ACC112 (cell line): Measurements from ENCODE around the gene KCNH6.

Experiments
- H2AFZ ChIP-seq: fragments of 200-600 bp; sonication (generic); one replicate; pipeline ENCODE4 v1.6.0; 2017; ENCODE audit warnings: antibody characterized with exemption, low read length; ENCODE audit not compliant: unreplicated experiment
- H3K27ac ChIP-seq: fragments of 200-600 bp; sonication (generic); 2 replicates; pipeline ENCODE4 v1.5.1; 2014; ENCODE audit warnings: low read depth, mild to moderate bottlenecking, antibody characterized with exemption, low read length, moderate library complexity
- H3K27me3 ChIP-seq: fragments of 200-600 bp; sonication (generic); 2 replicates; pipeline ENCODE4 v1.6.1; 2014; ENCODE audit warnings: mild to moderate bottlenecking, antibody characterized with exemption, low read length, moderate library complexity, mixed read lengths; ENCODE audit not compliant: insufficient read depth
- H3K36me3 ChIP-seq: fragments of 200-600 bp; sonication (generic); 2 replicates; pipeline ENCODE4 v1.6.1; 2016; ENCODE audit warnings: mild to moderate bottlenecking, antibody characterized with exemption, low read length, moderate library complexity, mixed read lengths; ENCODE audit not compliant: insufficient read depth
- H3K4me1 ChIP-seq: fragments of 200-600 bp; sonication (generic); one replicate; pipeline ENCODE4 v1.6.1; 2016; ENCODE audit warnings: low read length, mixed read lengths; ENCODE audit not compliant: insufficient read depth, unreplicated experiment, control insufficient read depth
- H3K4me3 ChIP-seq: fragments of 200-600 bp; sonication (generic); 2 replicates; pipeline ENCODE4 v1.5.1; 2014; ENCODE audit warnings: mild to moderate bottlenecking, low read depth, low read length
- H3K79me2 ChIP-seq: fragments of 200-600 bp; sonication (generic); one replicate; pipeline ENCODE4 v1.6.0; 2016; ENCODE audit warnings: low read length; ENCODE audit not compliant: control insufficient read depth, unreplicated experiment, insufficient read depth

The KCNH6 gene, protein sequence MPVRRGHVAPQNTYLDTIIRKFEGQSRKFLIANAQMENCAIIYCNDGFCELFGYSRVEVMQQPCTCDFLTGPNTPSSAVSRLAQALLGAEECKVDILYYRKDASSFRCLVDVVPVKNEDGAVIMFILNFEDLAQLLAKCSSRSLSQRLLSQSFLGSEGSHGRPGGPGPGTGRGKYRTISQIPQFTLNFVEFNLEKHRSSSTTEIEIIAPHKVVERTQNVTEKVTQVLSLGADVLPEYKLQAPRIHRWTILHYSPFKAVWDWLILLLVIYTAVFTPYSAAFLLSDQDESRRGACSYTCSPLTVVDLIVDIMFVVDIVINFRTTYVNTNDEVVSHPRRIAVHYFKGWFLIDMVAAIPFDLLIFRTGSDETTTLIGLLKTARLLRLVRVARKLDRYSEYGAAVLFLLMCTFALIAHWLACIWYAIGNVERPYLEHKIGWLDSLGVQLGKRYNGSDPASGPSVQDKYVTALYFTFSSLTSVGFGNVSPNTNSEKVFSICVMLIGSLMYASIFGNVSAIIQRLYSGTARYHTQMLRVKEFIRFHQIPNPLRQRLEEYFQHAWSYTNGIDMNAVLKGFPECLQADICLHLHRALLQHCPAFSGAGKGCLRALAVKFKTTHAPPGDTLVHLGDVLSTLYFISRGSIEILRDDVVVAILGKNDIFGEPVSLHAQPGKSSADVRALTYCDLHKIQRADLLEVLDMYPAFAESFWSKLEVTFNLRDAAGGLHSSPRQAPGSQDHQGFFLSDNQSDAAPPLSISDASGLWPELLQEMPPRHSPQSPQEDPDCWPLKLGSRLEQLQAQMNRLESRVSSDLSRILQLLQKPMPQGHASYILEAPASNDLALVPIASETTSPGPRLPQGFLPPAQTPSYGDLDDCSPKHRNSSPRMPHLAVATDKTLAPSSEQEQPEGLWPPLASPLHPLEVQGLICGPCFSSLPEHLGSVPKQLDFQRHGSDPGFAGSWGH

DNA sequence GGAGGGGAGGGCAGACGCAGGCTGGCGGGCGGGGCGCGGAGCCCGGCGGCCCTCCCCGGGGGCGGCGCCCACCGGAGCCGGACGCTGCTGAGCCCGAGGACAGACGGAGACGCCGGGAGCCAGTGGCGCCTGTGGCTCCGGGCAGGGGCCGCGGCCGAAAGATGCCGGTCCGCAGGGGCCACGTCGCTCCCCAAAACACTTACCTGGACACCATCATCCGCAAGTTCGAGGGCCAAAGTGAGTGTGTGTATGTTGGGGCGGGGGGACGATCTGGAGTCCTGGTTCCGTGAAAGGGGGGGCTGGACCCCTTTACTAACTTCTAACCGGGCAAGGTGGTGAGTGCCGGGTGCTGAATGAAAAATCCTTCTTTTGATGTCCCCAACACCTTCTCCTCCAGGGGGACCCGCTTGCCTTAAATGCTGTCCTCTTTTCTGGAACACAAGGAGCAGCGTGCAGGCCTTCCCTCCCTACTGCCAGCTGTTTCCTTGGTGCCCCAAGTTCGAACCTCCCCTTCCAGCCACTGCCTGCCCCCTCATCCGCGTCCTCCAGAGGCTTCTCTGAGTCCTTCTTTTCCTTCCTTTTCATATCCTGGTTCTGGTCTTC lies at the start of gene KCNH6:
KCNH6 (plus strand) TSS at position 106 of the 603 bp plus-strand sequence; CDS start at position 162, 56 bp downstream.
- Histone ChIP-seq H2AFZ (no peak within 1 kb of the TSS), H3K36me3 (no peaks in the 10 kb centered on the region), H3K4me3 (no peak within 1 kb of the TSS), H3K27me3 (peaks cover 43% of the 10 kb centered on the region), H3K79me2 (no peaks in the 10 kb centered on the region), H3K27ac (no peak within 1 kb of the TSS), H3K4me1 (no peaks in the 10 kb centered on the region)

DNA sequence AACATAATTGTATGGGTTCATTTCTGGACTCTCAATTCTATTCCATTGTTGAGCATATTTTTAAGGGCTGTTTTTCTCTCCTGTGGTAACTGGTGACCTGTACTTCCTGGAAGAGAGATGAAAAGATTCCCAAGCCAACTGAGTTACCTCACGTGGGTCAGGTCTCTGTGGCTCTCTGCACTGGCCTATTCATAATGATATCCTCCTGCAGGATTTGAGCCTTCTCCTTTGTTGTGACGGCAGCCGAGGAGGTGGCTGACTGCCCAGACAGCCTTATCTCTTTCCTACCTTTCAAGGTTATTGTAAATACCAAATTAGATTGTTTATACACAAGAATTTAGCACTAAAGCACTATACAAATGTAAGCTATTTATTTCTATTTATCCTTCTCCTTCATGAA lies 49.0 kb upstream of the KCNH6 start:
- H3K27me3 ChIP-seq, result no peaks in the 10 kb centered on the region

DNA sequence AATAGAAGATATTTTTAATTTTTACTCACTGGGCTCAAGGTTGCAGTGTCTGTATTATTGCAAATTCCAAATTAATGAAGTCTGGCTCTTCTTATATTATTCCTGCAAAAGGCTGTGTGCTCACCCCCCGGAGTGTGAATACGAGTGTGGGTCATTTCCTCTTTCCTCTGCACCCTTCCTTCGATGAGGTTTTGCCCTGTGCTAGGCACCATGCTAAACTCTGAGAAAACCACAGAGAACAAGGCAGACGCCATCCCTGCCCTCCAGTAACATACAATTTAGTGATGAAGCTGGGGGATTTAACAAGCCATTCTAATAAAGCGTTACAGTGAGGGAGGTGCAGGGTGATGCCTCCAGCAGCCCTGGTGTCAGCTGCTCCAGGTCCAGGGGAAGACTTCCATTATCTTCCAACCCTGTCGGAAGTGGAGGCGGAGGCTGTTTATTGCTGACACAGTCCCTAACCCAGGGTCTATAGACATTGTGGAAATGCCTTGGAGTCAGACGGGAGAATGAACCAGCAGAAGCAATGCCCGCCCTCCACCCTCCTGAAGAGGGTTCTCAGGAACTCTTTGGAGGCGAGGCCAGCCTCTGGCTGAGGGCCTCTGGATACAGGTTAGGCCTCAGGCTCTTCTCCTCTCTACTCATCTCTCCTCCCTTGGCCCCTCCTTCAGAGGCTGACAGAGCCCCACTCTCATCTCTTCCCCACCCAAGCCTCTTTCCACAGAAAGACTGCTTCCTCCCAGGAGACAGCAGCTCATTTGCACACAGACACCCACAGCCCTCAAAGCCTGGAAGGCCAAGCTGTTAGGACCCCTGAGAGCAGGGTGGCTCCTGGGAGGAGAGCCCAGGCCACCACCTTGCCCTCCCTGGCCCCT lies 48.3 kb upstream of the KCNH6 start:
- no peak overlapping the region for H3K27ac ChIP-seq
- peaks cover 12% of the 10 kb centered on the region for H3K4me1 ChIP-seq

More for the DNA sequence above, 49.0 kb upstream of the KCNH6 start:
- Histone ChIP-seq H3K36me3 (no peaks in the 10 kb centered on the region), H3K4me3 (no peak overlapping the region), H3K4me1 (peaks cover 12% of the 10 kb centered on the region), H3K79me2 (no peaks in the 10 kb centered on the region), H3K27ac (no peak overlapping the region), H2AFZ (no peak overlapping the region)

DNA sequence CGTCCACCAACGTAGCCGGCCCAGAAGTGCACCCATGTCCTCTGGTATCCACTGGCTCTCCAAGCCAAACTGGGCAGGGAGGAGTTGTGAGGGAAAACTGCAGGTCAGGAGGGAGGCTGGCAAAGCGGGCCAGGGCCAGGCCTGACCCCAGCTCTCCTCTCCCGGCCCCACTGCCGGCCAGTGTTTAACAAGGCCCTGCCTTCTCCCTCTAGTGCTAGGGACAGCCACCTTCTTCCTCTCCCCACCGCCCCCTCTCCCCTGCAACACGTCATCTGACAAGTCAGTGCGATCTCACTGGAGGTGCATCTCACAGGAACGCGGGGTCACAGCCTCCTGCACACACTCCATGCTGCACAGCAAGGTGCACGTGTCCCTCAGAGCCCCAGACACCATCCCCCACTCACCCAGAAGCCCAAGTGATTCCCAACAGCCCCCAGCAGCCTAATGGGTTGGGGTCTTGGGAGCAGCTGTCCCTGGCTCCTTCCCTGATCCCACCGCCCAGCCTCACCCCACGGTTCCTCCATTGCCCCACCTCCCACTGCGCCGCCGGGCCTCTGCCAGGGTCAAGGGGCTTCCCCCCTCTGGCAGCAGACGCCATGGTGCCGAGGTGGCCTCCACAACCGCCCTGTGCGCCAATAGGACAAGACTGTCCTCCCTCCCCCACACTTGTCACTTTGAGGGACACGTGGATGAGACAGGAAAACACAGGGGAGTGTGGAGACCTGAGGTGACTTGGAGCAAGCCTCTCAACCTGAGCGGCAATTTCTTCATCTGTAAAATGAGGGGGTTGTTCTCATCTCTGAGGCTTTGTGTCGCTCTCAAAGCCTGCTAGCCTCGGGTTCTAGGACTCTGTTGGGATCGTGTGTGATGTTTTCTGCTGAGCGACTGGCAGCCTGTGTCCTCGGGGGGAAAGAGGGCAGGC lies 47.4 kb upstream of the KCNH6 start:
- Histone ChIP-seq H3K4me1 (peaks cover 12% of the 10 kb centered on the region), H3K27ac (no peak overlapping the region), H3K4me3 (no peak overlapping the region), H3K36me3 (no peaks in the 10 kb centered on the region), H3K27me3 (no peaks in the 10 kb centered on the region), H2AFZ (no peak overlapping the region), H3K79me2 (no peaks in the 10 kb centered on the region)

More for the DNA sequence above, 48.3 kb upstream of the KCNH6 start:
- Histone ChIP-seq H3K4me3 (no peak overlapping the region), H2AFZ (no peak overlapping the region), H3K36me3 (no peaks in the 10 kb centered on the region), H3K27me3 (no peaks in the 10 kb centered on the region), H3K79me2 (no peaks in the 10 kb centered on the region)

DNA sequence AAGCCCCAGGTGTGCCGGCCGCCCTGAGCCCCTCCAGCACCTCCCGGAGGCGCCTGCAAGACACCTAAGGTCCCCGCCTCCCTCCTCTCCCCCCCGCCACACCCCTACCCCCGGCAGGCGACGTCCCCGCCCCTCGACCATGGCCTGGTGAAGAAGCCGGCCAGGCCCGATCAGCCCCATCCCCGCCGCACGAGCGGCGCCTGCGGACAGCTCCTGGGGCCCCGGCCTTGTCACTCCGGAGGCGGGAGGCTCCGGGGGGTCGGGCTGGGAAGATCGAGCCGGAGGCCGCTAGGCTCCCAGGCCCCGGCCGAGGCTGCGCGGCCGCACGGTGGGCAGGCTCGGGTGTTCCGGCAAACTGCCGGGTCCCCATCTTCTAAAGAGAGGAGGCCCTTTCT lies 46.7 kb upstream of the KCNH6 start:
- peak overlapping the region; percentile 83 for H2AFZ ChIP-seq
- H3K27me3 ChIP-seq, result no peaks in the 10 kb centered on the region
- peaks cover 12% of the 10 kb centered on the region for H3K4me1 ChIP-seq
- H3K36me3 ChIP-seq, result no peaks in the 10 kb centered on the region
- no peak overlapping the region for H3K27ac ChIP-seq
- peak overlapping the region; percentile 79 for H3K4me3 ChIP-seq
- H3K79me2 ChIP-seq, result no peaks in the 10 kb centered on the region

DNA sequence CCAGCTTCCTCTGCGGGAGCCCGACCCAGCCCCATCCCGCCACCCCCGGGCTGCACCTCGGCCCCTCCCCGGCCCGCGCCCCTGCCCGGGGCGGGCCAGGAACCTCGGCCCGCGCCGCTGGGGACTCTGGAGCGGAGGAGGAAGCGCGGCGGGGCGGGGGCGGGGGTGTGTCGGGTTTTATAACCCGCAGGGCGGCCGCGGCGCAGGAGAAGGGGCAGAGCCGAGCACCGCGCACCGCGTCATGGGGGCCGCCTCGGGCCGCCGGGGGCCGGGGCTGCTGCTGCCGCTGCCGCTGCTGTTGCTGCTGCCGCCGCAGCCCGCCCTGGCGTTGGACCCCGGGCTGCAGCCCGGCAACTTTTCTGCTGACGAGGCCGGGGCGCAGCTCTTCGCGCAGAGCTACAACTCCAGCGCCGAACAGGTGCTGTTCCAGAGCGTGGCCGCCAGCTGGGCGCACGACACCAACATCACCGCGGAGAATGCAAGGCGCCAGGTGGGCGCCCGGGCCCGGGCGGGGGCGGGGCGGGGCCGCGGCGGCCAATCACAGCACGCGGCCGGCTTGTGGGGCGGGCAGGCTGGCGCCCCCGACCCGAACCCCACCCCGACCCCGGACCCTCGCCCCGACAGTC lies 46.2 kb upstream of the KCNH6 start, which contains the start of gene ACE:
ACE (plus strand) TSS at position 208 of the 626 bp plus-strand sequence; CDS start at position 242, 34 bp downstream.
- Histone ChIP-seq H3K36me3 (no peaks in the 10 kb centered on the region), H2AFZ (peak within 1 kb of the TSS; percentile 83), H3K27me3 (no peaks in the 10 kb centered on the region), H3K79me2 (no peaks in the 10 kb centered on the region), H3K4me3 (peak within 1 kb of the TSS; percentile 79), H3K27ac (no peak within 1 kb of the TSS), H3K4me1 (peaks cover 12% of the 10 kb centered on the region)

DNA sequence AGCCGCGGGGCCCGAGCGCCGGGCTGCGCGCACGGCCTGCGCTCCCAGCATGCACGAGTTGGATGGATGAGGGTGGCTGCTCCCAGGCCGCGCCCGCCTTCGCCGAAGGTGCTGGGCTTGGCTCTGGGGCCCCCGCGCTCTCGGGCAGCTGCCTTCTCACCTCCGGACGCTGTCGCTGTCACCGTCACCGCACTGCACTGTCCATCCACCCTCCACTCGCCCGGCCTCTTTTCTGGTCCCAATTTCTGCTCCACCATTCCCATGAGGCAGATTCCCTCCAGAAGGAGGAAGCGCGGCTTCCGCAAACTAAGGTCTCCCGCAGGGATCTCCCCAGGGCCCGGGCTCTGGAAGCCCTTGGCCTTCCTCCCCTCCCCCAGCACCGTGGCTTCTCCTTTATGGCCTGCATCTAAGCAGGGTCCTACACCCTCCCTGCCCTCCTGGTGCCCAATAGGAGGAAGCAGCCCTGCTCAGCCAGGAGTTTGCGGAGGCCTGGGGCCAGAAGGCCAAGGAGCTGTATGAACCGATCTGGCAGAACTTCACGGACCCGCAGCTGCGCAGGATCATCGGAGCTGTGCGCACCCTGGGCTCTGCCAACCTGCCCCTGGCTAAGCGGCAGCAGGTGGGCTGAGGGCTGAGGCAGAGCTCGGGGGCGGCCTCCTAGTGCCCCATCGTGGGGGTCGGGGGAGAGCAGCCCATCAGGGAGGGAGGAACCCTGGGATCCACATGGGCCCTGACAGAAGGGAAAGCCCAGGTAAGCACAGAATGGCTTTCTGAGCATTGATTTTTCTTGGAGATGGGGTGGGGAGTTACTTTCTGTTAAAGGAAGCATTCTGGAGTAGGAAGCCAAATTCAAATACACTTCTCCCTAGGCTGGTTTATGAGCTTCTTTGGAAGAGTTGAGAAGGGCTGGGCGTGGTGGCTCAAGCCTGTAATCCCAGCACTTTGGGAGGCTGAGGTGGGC lies 45.4 kb upstream of the KCNH6 start:
- H3K27ac ChIP-seq, result no peak overlapping the region

DNA sequence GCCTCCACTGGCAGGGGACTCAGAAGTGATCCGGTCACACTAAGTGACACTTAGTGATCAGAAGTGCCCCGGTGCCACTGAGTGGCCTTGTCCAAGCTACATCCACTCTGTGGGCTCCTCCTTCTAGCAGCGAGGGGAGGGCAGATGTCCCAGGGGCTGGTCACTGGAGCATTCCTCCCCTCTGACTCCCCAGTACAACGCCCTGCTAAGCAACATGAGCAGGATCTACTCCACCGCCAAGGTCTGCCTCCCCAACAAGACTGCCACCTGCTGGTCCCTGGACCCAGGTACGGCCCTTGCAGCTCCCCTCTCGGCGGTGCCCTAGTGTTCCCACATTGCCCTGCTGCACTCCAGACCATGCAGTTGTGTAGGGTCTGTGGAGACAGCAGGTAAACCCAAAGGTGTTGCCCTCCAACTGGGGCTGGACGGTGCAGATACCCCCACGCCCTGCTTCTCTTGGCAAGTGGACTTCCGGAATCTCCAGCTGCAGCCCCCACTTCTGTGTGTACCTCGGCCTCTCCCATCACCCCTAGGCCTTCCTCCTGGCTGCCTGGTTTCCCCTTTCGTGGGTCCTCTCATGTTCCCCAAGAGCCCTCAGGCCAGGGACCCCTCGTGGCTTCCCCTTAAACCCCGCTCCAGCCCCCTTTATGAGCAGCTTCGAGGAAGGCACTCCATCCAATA lies 44.2 kb upstream of the KCNH6 start:
- H3K36me3 ChIP-seq, result no peaks in the 10 kb centered on the region
- no peak overlapping the region for H3K4me3 ChIP-seq
- peak overlapping the region; percentile 50 for H2AFZ ChIP-seq
- H3K27me3 ChIP-seq, result no peaks in the 10 kb centered on the region
- no peaks in the 10 kb centered on the region for H3K79me2 ChIP-seq
- no peak overlapping the region for H3K27ac ChIP-seq
- H3K4me1 ChIP-seq, result peaks cover 12% of the 10 kb centered on the region

More for the DNA sequence above, 45.4 kb upstream of the KCNH6 start:
- Histone ChIP-seq H3K4me3 (peak overlapping the region; percentile 79), H3K27me3 (no peaks in the 10 kb centered on the region), H3K79me2 (no peaks in the 10 kb centered on the region), H3K36me3 (no peaks in the 10 kb centered on the region), H2AFZ (peak overlapping the region; percentile 83), H3K4me1 (peaks cover 12% of the 10 kb centered on the region)
